HepG2 (cell line): ENCODE measurements around the gene ZBTB1. TPM values are rescaled to one million over a fixed set of nuclear protein-coding genes. Genes with fewer than 3 reads are reported as not detected.
A peak's percentile ranks its signal among the peaks of the same experiment; 100 is the strongest.

Experiments
- BCL3 ChIP-seq: sonication (generic); formaldehyde crosslinking; IDR thresholded peaks from 2 replicates; pipeline ENCODE4 v1.5.1; 2020; ENCODE audit warnings: mild to moderate bottlenecking, missing genetic modification reagents, moderate library complexity
- E2F2 ChIP-seq: sonication (generic); formaldehyde crosslinking; IDR thresholded peaks from 2 replicates; pipeline ENCODE4 v1.4.0; 2020; ENCODE audit warnings: missing genetic modification reagents, borderline replicate concordance
- ERF ChIP-seq: IDR thresholded peaks from 2 replicates; pipeline ENCODE4 v1.6.1; 2018; ENCODE audit warnings: missing biosample characterization, missing genetic modification reagents
- ETS1 ChIP-seq: sonication (generic); formaldehyde crosslinking; IDR thresholded peaks from 2 replicates; pipeline ENCODE4 v1.4.0; 2020; ENCODE audit warnings: missing genetic modification reagents
- IKZF1 ChIP-seq: fragments of 450-650 bp; IDR thresholded peaks from 2 replicates; pipeline ENCODE4 v1.7.1; 2016
- IRF2 ChIP-seq: IDR thresholded peaks from 2 replicates; pipeline ENCODE4 v1.6.1; 2018; ENCODE audit warnings: missing genetic modification reagents, missing compliant biosample characterization
- KLF15 ChIP-seq: sonication (generic); formaldehyde crosslinking; IDR thresholded peaks from 2 replicates; pipeline ENCODE4 v1.8.1; 2023; ENCODE audit warnings: borderline replicate concordance, mild to moderate bottlenecking, inconsistent platforms, missing genetic modification reagents, mixed read lengths
- MAF1 ChIP-seq: sonication (generic); formaldehyde crosslinking; IDR thresholded peaks from 2 replicates; pipeline ENCODE4 v1.5.0; 2020; ENCODE audit warnings: missing genetic modification reagents, borderline replicate concordance
- RBM39 ChIP-seq: fragments of 200-400 bp; formaldehyde crosslinking; IDR thresholded peaks from one replicate; pipeline ENCODE4 v1.6.1; 2018; ENCODE audit warnings: antibody characterized with exemption, mild to moderate bottlenecking, low read depth, low read length; ENCODE audit not compliant: poor library complexity, severe bottlenecking
- RXRB ChIP-seq: IDR thresholded peaks from 2 replicates; pipeline ENCODE4 v1.6.1; 2016; ENCODE audit warnings: borderline replicate concordance, missing genetic modification reagents, missing compliant biosample characterization
- SNAPC2 ChIP-seq: sonication (generic); formaldehyde crosslinking; IDR thresholded peaks from 2 replicates; pipeline ENCODE4 v1.8.1; 2022; ENCODE audit warnings: mild to moderate bottlenecking, missing genetic modification reagents
- ZNF160 ChIP-seq: sonication (generic); formaldehyde crosslinking; IDR thresholded peaks from 2 replicates; pipeline ENCODE4 v1.8.0; 2022; ENCODE audit warnings: mild to moderate bottlenecking, inconsistent platforms, missing genetic modification reagents
- ZNF280B ChIP-seq: sonication (generic); formaldehyde crosslinking; IDR thresholded peaks from 2 replicates; pipeline ENCODE4 v1.5.0; 2020; ENCODE audit warnings: missing genetic modification reagents, mild to moderate bottlenecking, borderline replicate concordance
- ZNF34 ChIP-seq: sonication (generic); formaldehyde crosslinking; IDR thresholded peaks from 2 replicates; pipeline ENCODE4 v1.4.0; 2020; ENCODE audit warnings: mild to moderate bottlenecking, missing genetic modification reagents, borderline replicate concordance
- ZNF383 ChIP-seq: sonication (generic); formaldehyde crosslinking; IDR thresholded peaks from 2 replicates; pipeline ENCODE4 v1.4.0; 2020; ENCODE audit warnings: missing genetic modification reagents, mild to moderate bottlenecking, borderline replicate concordance
- ZNF639 ChIP-seq: conservative IDR thresholded peaks from 2 replicates; pipeline ENCODE4 v1.6.1; 2018; ENCODE audit warnings: missing genetic modification reagents
- ZNF660 ChIP-seq: sonication (generic); formaldehyde crosslinking; IDR thresholded peaks from 2 replicates; pipeline ENCODE4 v1.5.1; 2020; ENCODE audit warnings: mild to moderate bottlenecking, low read depth, missing genetic modification reagents, borderline replicate concordance
- ZNF670 ChIP-seq: sonication (generic); formaldehyde crosslinking; IDR thresholded peaks from 2 replicates; pipeline ENCODE4 v1.8.0; 2022; ENCODE audit warnings: mild to moderate bottlenecking, missing genetic modification reagents, borderline replicate concordance
- ZNF710 ChIP-seq: sonication (generic); formaldehyde crosslinking; IDR thresholded peaks from 2 replicates; pipeline ENCODE4 v1.5.0; 2020; ENCODE audit warnings: mild to moderate bottlenecking, missing genetic modification reagents, borderline replicate concordance
- polyA plus RNA-seq, 8 experiments: library from polyadenylated mRNA; depleted of rRNA in 3 of 8; stranded (reverse) in 7 of 8; unstranded in 1 of 8; fragments of >200 nt; fragmentation: Illumina TruSeq in 4 of 8; extraction: Trizol in 4 of 8; gene quantifications; 2 replicates each; pipeline versions ENCODE4 v1.2.1 to v1.2.3, GENCODE V29; 2011 to 2016; ENCODE audit warnings: low read depth in 4 of 8, missing spikeins in 1 of 8, mixed read lengths in 1 of 8; ENCODE audit not compliant: insufficient read depth in 1 of 8
- total RNA-seq, 5 experiments: library from RNA; depleted of rRNA; stranded (reverse); fragments of >200 nt; fragmentation: Illumina TruSeq; extraction: Trizol; gene quantifications; 2 replicates each; pipeline ENCODE4 v1.2.3, GENCODE V29; 2016; ENCODE audit warnings: low read depth in 1 of 5

ZBTB1 gene
- total and polyA plus RNA-seq, 2 of the 13 experiments (the other 11 are each of a cell fraction or from before 2014, with no cell fraction given): 18.8 to 22.6 TPM

- TF ChIP-seq RBM39 (peak; percentile 43), MAF1 (CRISPR knock-in tag) (no peak), ETS1 (CRISPR knock-in tag) (no peak), SNAPC2 (0 out of 2 replicates have a peak, but pooled peaks have one; percentile 12), ZNF280B (CRISPR knock-in tag) (peak; percentile 77; the same call in 1 of the 2 replicates), ERF (CRISPR knock-in tag) (no peak), ZNF34 (CRISPR knock-in tag) (no peak), E2F2 (CRISPR knock-in tag) (no peak), ZNF670 (CRISPR knock-in tag) (no peak), IKZF1 (no peak), KLF15 (CRISPR knock-in tag) (0 out of 2 replicates have a peak, but pooled peaks have one; percentile 24), ZNF160 (no peak), BCL3 (no peak), ZNF639 (CRISPR knock-in tag) (no peak; the same call in none of the 2 replicates), ZNF660 (CRISPR knock-in tag) (no peak), RXRB (CRISPR knock-in tag) (no peak), ZNF383 (CRISPR knock-in tag) (no peak), IRF2 (CRISPR knock-in tag) (no peak; the same call in 1 of the 2 replicates), ZNF710 (CRISPR knock-in tag) (no peak)
Measured at GRCh38 chr14:64504310-64504896, at the start of gene ZBTB1 (continued).
